OCI-LY3 (cell line): Measurements from ENCODE around the gene STMND1.
"Not testable (repeated sequence)": the region's sequence is repeated elsewhere in the genome, so short reads cannot be mapped to it uniquely, and the experiment has no call there.

Source experiments
- H2AFZ ChIP-seq: fragments of 200-600, 300-600 bp; shearing (Covaris generic); 2 replicates; pipeline ENCODE4 v1.6.0; 2014; ENCODE audit warnings: antibody characterized with exemption, low read depth, low read length
- H3K27ac ChIP-seq: fragments of 200-600, 300-600 bp; sonication (generic); 2 replicates; pipeline ENCODE4 v1.5.1; 2014; ENCODE audit warnings: mild to moderate bottlenecking, low read length, moderate library complexity, mixed read lengths
- H3K27me3 ChIP-seq: fragments of 200-600, 300-600 bp; sonication (generic); 2 replicates; pipeline ENCODE4 v1.6.1; 2014; ENCODE audit warnings: low read depth, low read length, mixed read lengths
- H3K36me3 ChIP-seq: fragments of 200-600, 300-600 bp; sonication (generic); replicated peaks from 2 replicates; pipeline ENCODE3; 2014; ENCODE audit warnings: low read depth, low read length, mixed read lengths
- H3K4me1 ChIP-seq: fragments of 300-600, 200-600 bp; sonication (generic); 2 replicates; pipeline ENCODE4 v1.6.1; 2014; ENCODE audit warnings: low read length, mixed read lengths
- H3K4me2 ChIP-seq: fragments of 200-600, 300-600 bp; sonication (generic); 2 replicates; pipeline ENCODE4 v1.6.1; 2014; ENCODE audit warnings: low read length, mixed read lengths
- H3K4me3 ChIP-seq: fragments of 300-600, 200-600 bp; sonication (generic); 2 replicates; pipeline ENCODE4 v1.5.1; 2014; ENCODE audit warnings: antibody characterized with exemption, mild to moderate bottlenecking, low read length, moderate library complexity
- H3K79me2 ChIP-seq: fragments of 300-600, 200-600 bp; shearing (Covaris generic); 2 replicates; pipeline ENCODE4 v1.6.1; 2014; ENCODE audit warnings: mild to moderate bottlenecking, low read length, mixed read lengths
- H3K9ac ChIP-seq: fragments of 300-600, 200-600 bp; shearing (Covaris generic); 2 replicates; pipeline ENCODE4 v1.6.0; 2014; ENCODE audit warnings: mild to moderate bottlenecking, low read length, moderate library complexity
- H3K9me3 ChIP-seq: fragments of 200-600, 300-600 bp; shearing (Covaris generic); 2 replicates; pipeline ENCODE4 v1.6.1; 2014; ENCODE audit warnings: low read length, mixed read lengths; ENCODE audit not compliant: insufficient read depth
- H4K20me1 ChIP-seq: fragments of 200-600, 300-600 bp; sonication (generic); 2 replicates; pipeline ENCODE4 v1.6.1; 2016; ENCODE audit warnings: low read length, mixed read lengths; ENCODE audit not compliant: insufficient read depth
- CTCF ChIP-seq: fragments of 200-600, 300-600 bp; sonication (generic); IDR thresholded peaks from 2 replicates; pipeline ENCODE4 v1.5.1; 2014; ENCODE audit warnings: antibody characterized with exemption, low read length, low read depth
- EZH2phosphoT487 ChIP-seq: fragments of 200-600 bp; shearing (Covaris generic); IDR thresholded peaks from 2 replicates; pipeline ENCODE4 v1.6.1; 2018; ENCODE audit warnings: antibody characterized with exemption, mixed run types, low read depth

The STMND1 gene

GRCh38 chr6:17064975-17065374, 36.9 kb upstream of the STMND1 start:
- Histone ChIP-seq H3K4me3 (no peak overlapping the region), H3K4me1 (peaks cover 11% of the 10 kb centered on the region), H3K4me2 (no peak overlapping the region), H3K27ac (no peak overlapping the region), H3K27me3 (peaks cover 15% of the 10 kb centered on the region; the same call in 1 of the 2 replicates), H3K79me2 (no peaks in the 10 kb centered on the region), H3K9ac (no peak overlapping the region), H3K36me3 (no peaks in the 10 kb centered on the region), H2AFZ (no peak overlapping the region), H3K9me3 (no peaks in the 10 kb centered on the region), H4K20me1 (no peaks in the 10 kb centered on the region)
- no peak for TF ChIP-seq CTCF
- TF ChIP-seq EZH2phosphoT487 = no peak

GRCh38 chr6:17066610-17067009, 35.2 kb upstream of the STMND1 start:
- H3K4me2 ChIP-seq = peak overlapping the region; percentile 22; the same call in 1 of the 2 replicates
- H3K27me3 ChIP-seq = peaks cover 15% of the 10 kb centered on the region; the same call in 1 of the 2 replicates
- H3K9me3 ChIP-seq = no peaks in the 10 kb centered on the region
- no peak overlapping the region for H3K9ac ChIP-seq
- H3K4me1 ChIP-seq = peaks cover 11% of the 10 kb centered on the region
- H2AFZ ChIP-seq = no peak overlapping the region
- no peak for TF ChIP-seq EZH2phosphoT487
- no peak for TF ChIP-seq CTCF
- no peaks in the 10 kb centered on the region for H4K20me1 ChIP-seq
- no peak overlapping the region for H3K4me3 ChIP-seq
- H3K27ac ChIP-seq = no peak overlapping the region
- H3K36me3 ChIP-seq = no peaks in the 10 kb centered on the region
- no peaks in the 10 kb centered on the region for H3K79me2 ChIP-seq

- H2AFZ ChIP-seq, H4K20me1 ChIP-seq, H3K79me2 ChIP-seq, H3K36me3 ChIP-seq, H3K27ac ChIP-seq, H3K4me3 ChIP-seq, H3K4me2 ChIP-seq, H3K9me3 ChIP-seq, H3K9ac ChIP-seq: not testable (repeated sequence)
- Histone ChIP-seq H3K4me1 (peaks cover 11% of the 10 kb centered on the region), H3K27me3 (peaks cover 15% of the 10 kb centered on the region; the same call in 1 of the 2 replicates)
Measured at GRCh38 chr6:17068972-17069371, 32.9 kb upstream of the STMND1 start.

GRCh38 chr6:17070400-17070799, 31.4 kb upstream of the STMND1 start:
- H3K4me3 ChIP-seq, H3K27ac ChIP-seq, H3K9me3 ChIP-seq, H3K4me2 ChIP-seq, H3K9ac ChIP-seq, H4K20me1 ChIP-seq, H3K36me3 ChIP-seq, H3K79me2 ChIP-seq, H2AFZ ChIP-seq: not testable (repeated sequence)
- Histone ChIP-seq H3K27me3 (peaks cover 11% of the 10 kb centered on the region; the same call in 1 of the 2 replicates), H3K4me1 (peaks cover 11% of the 10 kb centered on the region)

GRCh38 chr6:17073596-17073995, 28.3 kb upstream of the STMND1 start:
- H3K4me1 ChIP-seq, H3K4me2 ChIP-seq, H4K20me1 ChIP-seq, H2AFZ ChIP-seq, H3K27me3 ChIP-seq, H3K9me3 ChIP-seq, H3K27ac ChIP-seq, H3K9ac ChIP-seq, H3K4me3 ChIP-seq, H3K79me2 ChIP-seq, H3K36me3 ChIP-seq: not testable (repeated sequence)
